ENCODE results near the gene BOLL. TPM values are rescaled to one million over a fixed set of nuclear protein-coding genes. Genes with fewer than 3 reads are reported as not detected.
"Not testable (repeated sequence)": the region's sequence is repeated elsewhere in the genome, so short reads cannot be mapped to it uniquely, and the experiment has no call there.

Gene BOLL
- total and polyA plus RNA-seq, 11 donors, result 0.08 to 0.21 (median 0.12) TPM; not detected in 8

DNA sequence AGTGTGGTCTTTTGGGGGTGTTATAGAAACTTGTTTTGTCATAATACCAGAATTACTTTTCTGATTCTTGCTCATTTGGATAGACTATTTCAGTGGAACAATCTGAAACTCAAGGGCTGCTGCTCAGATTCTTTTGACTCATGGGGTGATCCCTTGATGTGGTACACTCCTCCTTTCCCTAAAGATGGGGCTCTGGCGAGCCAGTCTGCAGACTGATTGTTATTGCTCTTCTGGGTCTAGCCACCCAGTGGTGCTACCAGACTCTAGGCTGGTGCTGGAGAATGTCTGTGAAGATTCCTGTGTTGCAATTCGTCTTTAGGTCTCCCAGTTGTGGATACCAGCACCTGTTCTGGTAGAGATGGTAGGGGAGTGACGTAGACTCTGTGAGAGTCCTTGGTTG is 84.2 kb downstream of the BOLL start:
- H3K9me3 ChIP-seq, result no peaks in the 10 kb centered on the region
- no peaks in the 10 kb centered on the region for H3K27me3 ChIP-seq
- intact Hi-C loops (cut with DNase I), result loop anchor here in 8 of 10 donors (10.0 kb wide), 6 partner anchors 74 to 594 kb away; partner anchors contain the start of genes MOB4 (in 3 of the 8), SF3B1 (in 2 of the 8), COQ10B (in 1 of the 8) and HSPE1 (in 1 of the 8)
- DNase-seq (no peak), ATAC-seq (no peak)
- 74 to 92% (median 81%) methylated on average over 3 of the region's 3 CpGs for WGBS, 4 donors
- peaks cover 0 to 9% (median 2%) of the 10 kb centered on the region in 12 donors for H3K4me1 ChIP-seq
- no peaks in the 10 kb centered on the region for H3K36me3 ChIP-seq
- no peak overlapping the region for H3K27ac ChIP-seq
- H3K4me3 ChIP-seq, result no peak overlapping the region
- TF ChIP-seq POLR2A (IDR thresholded peaks at IDR 0.05), result no peak
- TF ChIP-seq, protein P1, sequence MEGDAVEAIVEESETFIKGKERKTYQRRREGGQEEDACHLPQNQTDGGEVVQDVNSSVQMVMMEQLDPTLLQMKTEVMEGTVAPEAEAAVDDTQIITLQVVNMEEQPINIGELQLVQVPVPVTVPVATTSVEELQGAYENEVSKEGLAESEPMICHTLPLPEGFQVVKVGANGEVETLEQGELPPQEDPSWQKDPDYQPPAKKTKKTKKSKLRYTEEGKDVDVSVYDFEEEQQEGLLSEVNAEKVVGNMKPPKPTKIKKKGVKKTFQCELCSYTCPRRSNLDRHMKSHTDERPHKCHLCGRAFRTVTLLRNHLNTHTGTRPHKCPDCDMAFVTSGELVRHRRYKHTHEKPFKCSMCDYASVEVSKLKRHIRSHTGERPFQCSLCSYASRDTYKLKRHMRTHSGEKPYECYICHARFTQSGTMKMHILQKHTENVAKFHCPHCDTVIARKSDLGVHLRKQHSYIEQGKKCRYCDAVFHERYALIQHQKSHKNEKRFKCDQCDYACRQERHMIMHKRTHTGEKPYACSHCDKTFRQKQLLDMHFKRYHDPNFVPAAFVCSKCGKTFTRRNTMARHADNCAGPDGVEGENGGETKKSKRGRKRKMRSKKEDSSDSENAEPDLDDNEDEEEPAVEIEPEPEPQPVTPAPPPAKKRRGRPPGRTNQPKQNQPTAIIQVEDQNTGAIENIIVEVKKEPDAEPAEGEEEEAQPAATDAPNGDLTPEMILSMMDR (IDR thresholded peaks at IDR 0.05), result no peak

- H3K27me3 ChIP-seq, H3K4me3 ChIP-seq, ATAC-seq, H3K36me3 ChIP-seq, DNase-seq, H3K9me3 ChIP-seq, H3K4me1 ChIP-seq, H3K27ac ChIP-seq: not testable (repeated sequence)
- intact Hi-C loops (cut with DNase I), result loop anchor here in 8 of 10 donors (10.0 kb wide), 6 partner anchors 75 to 595 kb away; partner anchors contain the start of genes MOB4 (in 3 of the 8), SF3B1 (in 2 of the 8), COQ10B (in 1 of the 8) and HSPE1 (in 1 of the 8)
These were observed 85.4 kb downstream of the BOLL start for GRCh38 chr2:197699724-197700123.

- H3K9me3 ChIP-seq, result not testable (repeated sequence)
These were observed 88.5 kb downstream of the BOLL start for GRCh38 chr2:197696571-197696970.

GRCh38 chr2:197695971-197696370 is 89.1 kb downstream of the BOLL start:
- intact Hi-C loops (cut with DNase I); H3K4me3 ChIP-seq; H3K4me1 ChIP-seq; H3K36me3 ChIP-seq; DNase-seq; H3K9me3 ChIP-seq; H3K27me3 ChIP-seq; H3K27ac ChIP-seq; ATAC-seq: not testable (repeated sequence)
- 94 to 98% (median 94%) methylated on average over 13 to 25 of the region's 30 CpGs; no CpG with 5 or more reads in 1 of the 4 donors for WGBS, 4 donors

More at GRCh38 chr2:197696571-197696970, 88.5 kb downstream of the BOLL start:
- DNase-seq; H3K4me1 ChIP-seq; ATAC-seq; H3K27ac ChIP-seq; H3K36me3 ChIP-seq; H3K4me3 ChIP-seq; intact Hi-C loops (cut with DNase I); H3K27me3 ChIP-seq: not testable (repeated sequence)
- 93 to 100% (median 94%) methylated on average over 10 to 24 of the region's 29 CpGs for WGBS, 4 donors

DNA sequence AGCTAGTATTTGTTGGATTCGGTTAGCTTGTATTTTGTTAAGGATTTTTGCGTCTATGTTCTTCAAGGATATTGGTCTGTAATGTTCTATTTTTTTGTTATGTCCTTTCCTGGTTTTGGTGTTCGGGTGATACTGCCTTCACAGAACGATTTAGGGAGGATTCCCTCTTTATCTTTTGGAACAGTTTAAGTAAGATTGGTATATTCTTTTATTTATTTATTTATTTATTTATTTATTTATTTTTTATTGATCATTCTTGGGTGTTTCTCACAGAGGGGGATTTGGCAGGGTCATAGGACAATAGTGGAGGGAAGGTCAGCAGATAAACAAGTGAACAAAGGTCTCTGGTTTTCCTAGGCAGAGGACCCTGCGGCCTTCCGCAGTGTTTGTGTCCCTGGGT is 89.9 kb downstream of the BOLL start:
- ATAC-seq; H3K27ac ChIP-seq; H3K36me3 ChIP-seq; intact Hi-C loops (cut with DNase I); H3K27me3 ChIP-seq; H3K9me3 ChIP-seq; H3K4me1 ChIP-seq; H3K4me3 ChIP-seq; DNase-seq: not testable (repeated sequence)
- WGBS, 4 donors, result 94 to 98% (median 97%) methylated on average over 4 of the region's 6 CpGs

DNA sequence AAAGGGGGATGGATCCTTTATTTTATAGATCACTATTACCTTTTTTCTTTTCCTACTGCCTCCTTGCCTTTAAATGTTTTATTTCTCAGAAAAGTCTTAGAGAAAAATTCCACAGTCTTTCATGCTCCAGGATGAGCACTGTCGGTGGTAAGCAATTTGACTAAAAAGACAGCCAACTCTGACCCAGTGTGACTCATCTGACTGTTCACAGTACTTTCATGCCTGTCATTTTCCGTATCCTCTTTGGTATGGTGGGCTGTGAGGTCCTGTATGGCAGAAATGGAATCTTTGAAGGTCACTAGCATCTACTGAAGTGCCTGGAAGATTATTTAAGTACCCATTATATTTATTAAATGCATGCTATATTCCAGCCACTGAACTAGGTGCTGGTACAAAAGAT is 107.6 kb downstream of the BOLL start:
- TF ChIP-seq, protein P1 (IDR thresholded peaks at IDR 0.05), result no peak
- TF ChIP-seq POLR2A (IDR thresholded peaks at IDR 0.05), result no peak
- Histone ChIP-seq H3K27ac (no peak overlapping the region), H3K4me1 (peaks cover 0 to 22% (median 7%) of the 10 kb centered on the region in 12 donors), H3K27me3 (peaks cover 0 to 3% (median 0%) of the 10 kb centered on the region in 9 donors), H3K4me3 (no peak overlapping the region), H3K36me3 (no peaks in the 10 kb centered on the region), H3K9me3 (no peaks in the 10 kb centered on the region)
- no peak for DNase-seq
- WGBS, 4 donors, result 40 to 56% (median 48%) methylated on average over 2 of the region's 2 CpGs
- ATAC-seq, result peak in 1 of 4 donors; percentile 49
- intact Hi-C loops (cut with DNase I), result no loop called here

All from heart left ventricle (tissue), 16 donors.